HepG2 (cell line): ENCODE measurements around the gene PRPSAP1. TPM values are rescaled to one million over a fixed set of nuclear protein-coding genes. Genes with fewer than 3 reads are reported as not detected.

Experiments
- IRX3 ChIP-seq: sonication (generic); formaldehyde crosslinking; IDR thresholded peaks from 2 replicates; pipeline ENCODE4 v1.8.1; 2023; ENCODE audit warnings: mild to moderate bottlenecking, low read depth, missing genetic modification reagents, borderline replicate concordance
- ISL2 ChIP-seq: sonication (generic); formaldehyde crosslinking; IDR thresholded peaks from 2 replicates; pipeline ENCODE4 v1.5.0; 2020; ENCODE audit warnings: missing genetic modification reagents
- PPARG ChIP-seq: conservative IDR thresholded peaks from 2 replicates; pipeline ENCODE4 v1.6.1; 2016; ENCODE audit warnings: missing biosample characterization, missing genetic modification reagents
- REPIN1 ChIP-seq: sonication (generic); formaldehyde crosslinking; IDR thresholded peaks from 2 replicates; pipeline ENCODE4 v1.8.0; 2022; ENCODE audit warnings: missing genetic modification reagents, low read depth, mild to moderate bottlenecking, borderline replicate concordance
- SIN3B ChIP-seq: fragments of 150-350 bp; IDR thresholded peaks from 2 replicates; pipeline ENCODE4 v1.6.1; 2014; ENCODE audit warnings: low read length
- SIX4 ChIP-seq: sonication (generic); formaldehyde crosslinking; IDR thresholded peaks from 2 replicates; pipeline ENCODE4 v1.4.0; 2020; ENCODE audit warnings: missing genetic modification reagents
- TOE1 ChIP-seq: sonication (generic); formaldehyde crosslinking; IDR thresholded peaks from 2 replicates; pipeline ENCODE4 v1.4.0; 2020; ENCODE audit warnings: mild to moderate bottlenecking, missing genetic modification reagents
- ZNF350 ChIP-seq: sonication (generic); formaldehyde crosslinking; IDR thresholded peaks from 2 replicates; pipeline ENCODE4 v1.4.0; 2020; ENCODE audit warnings: mild to moderate bottlenecking, low read depth, missing genetic modification reagents, borderline replicate concordance
- ZNF547 ChIP-seq: sonication (generic); formaldehyde crosslinking; IDR thresholded peaks from 2 replicates; pipeline ENCODE4 v1.5.1; 2020; ENCODE audit warnings: mild to moderate bottlenecking, missing genetic modification reagents
- polyA plus RNA-seq, 8 experiments: library from polyadenylated mRNA; depleted of rRNA in 3 of 8; stranded (reverse) in 7 of 8; unstranded in 1 of 8; fragments of >200 nt; fragmentation: Illumina TruSeq in 4 of 8; extraction: Trizol in 4 of 8; gene quantifications; 2 replicates each; pipeline versions ENCODE4 v1.2.1 to v1.2.3, GENCODE V29; 2011 to 2016; ENCODE audit warnings: low read depth in 4 of 8, missing spikeins in 1 of 8, mixed read lengths in 1 of 8; ENCODE audit not compliant: insufficient read depth in 1 of 8
- total RNA-seq, 5 experiments: library from RNA; depleted of rRNA; stranded (reverse); fragments of >200 nt; fragmentation: Illumina TruSeq; extraction: Trizol; gene quantifications; 2 replicates each; pipeline ENCODE4 v1.2.3, GENCODE V29; 2016; ENCODE audit warnings: low read depth in 1 of 5
- TF ChIP-seq, protein P1 (sequence below): sonication (generic); formaldehyde crosslinking; IDR thresholded peaks from 2 replicates; pipeline ENCODE4 v1.5.1; 2020; ENCODE audit warnings: missing genetic modification reagents, mild to moderate bottlenecking, borderline replicate concordance
- TF ChIP-seq, protein P2 (sequence below): sonication (generic); formaldehyde crosslinking; IDR thresholded peaks from 2 replicates; pipeline ENCODE4 v1.5.1; 2020; ENCODE audit warnings: mild to moderate bottlenecking, moderate library complexity, missing genetic modification reagents
- TF ChIP-seq, protein P3 (sequence below): sonication (generic); formaldehyde crosslinking; IDR thresholded peaks from 2 replicates; pipeline ENCODE4 v1.9.0; 2021; ENCODE audit warnings: mild to moderate bottlenecking, missing genetic modification reagents
- TF ChIP-seq, protein P4 (sequence below): sonication (generic); formaldehyde crosslinking; IDR thresholded peaks from 2 replicates; pipeline ENCODE4 v1.4.0; 2020; ENCODE audit warnings: mild to moderate bottlenecking, missing genetic modification reagents
- TF ChIP-seq, protein P5 (sequence below), 2 experiments: sonication (generic) in 1 of 2; formaldehyde crosslinking in 1 of 2; IDR thresholded peaks; 2 replicates each; pipeline versions ENCODE4 v1.5.1 to v1.6.1; 2011 to 2020; ENCODE audit warnings: borderline replicate concordance in 1 of 2, low read depth in 1 of 2, low read length in 1 of 2, mild to moderate bottlenecking in 1 of 2, missing genetic modification reagents in 1 of 2, moderate library complexity in 1 of 2

The PRPSAP1 gene
- total and polyA plus RNA-seq, 2 of the 13 experiments (the other 11 are each of a cell fraction or from before 2014, with no cell fraction given): 91.1 to 314 TPM

DNA sequence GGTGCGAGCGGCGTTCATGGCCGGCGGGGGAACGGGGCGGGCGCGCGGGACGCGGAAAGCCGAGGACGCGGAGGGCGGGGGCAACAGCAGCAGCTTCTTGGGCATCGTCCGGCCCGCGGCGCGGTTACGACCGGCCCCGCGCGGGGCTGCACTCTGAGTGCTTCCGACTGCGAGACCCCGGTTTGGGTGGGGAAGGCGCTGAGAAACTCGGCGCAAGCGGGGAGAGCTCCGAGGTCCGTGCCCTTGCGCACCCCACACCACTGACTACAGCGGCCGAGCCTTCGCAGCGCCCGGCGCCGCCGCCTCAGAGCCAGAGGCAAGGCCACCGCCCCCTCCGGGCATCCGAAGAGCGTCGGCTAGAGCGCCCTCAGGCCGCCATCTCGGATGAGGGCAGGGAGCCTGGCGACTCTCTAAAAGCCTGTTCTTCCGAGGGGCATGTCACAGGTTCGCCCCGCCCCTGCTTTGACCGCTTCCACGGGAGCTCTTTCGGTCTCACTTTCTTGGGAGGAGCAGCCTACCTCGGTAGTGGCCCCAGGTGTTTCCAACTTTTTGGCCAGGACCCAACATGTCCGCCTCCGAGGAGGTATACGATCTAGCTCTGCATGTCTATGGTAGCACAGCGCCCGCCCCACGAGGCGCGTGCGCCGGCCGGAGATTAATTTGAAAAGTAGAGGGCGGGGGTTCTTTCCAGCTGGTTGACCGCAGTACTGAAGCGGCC, at the start of gene PRPSAP1 (continued):
- TF ChIP-seq SIX4 (CRISPR knock-in tag): peak; percentile 51; the same call in 1 of the 2 replicates
- TF ChIP-seq, protein P1, sequence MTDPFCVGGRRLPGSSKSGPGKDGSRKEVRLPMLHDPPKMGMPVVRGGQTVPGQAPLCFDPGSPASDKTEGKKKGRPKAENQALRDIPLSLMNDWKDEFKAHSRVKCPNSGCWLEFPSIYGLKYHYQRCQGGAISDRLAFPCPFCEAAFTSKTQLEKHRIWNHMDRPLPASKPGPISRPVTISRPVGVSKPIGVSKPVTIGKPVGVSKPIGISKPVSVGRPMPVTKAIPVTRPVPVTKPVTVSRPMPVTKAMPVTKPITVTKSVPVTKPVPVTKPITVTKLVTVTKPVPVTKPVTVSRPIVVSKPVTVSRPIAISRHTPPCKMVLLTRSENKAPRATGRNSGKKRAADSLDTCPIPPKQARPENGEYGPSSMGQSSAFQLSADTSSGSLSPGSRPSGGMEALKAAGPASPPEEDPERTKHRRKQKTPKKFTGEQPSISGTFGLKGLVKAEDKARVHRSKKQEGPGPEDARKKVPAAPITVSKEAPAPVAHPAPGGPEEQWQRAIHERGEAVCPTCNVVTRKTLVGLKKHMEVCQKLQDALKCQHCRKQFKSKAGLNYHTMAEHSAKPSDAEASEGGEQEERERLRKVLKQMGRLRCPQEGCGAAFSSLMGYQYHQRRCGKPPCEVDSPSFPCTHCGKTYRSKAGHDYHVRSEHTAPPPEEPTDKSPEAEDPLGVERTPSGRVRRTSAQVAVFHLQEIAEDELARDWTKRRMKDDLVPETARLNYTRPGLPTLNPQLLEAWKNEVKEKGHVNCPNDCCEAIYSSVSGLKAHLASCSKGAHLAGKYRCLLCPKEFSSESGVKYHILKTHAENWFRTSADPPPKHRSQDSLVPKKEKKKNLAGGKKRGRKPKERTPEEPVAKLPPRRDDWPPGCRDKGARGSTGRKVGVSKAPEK (CRISPR knock-in tag): no peak
- TF ChIP-seq, protein P2, sequence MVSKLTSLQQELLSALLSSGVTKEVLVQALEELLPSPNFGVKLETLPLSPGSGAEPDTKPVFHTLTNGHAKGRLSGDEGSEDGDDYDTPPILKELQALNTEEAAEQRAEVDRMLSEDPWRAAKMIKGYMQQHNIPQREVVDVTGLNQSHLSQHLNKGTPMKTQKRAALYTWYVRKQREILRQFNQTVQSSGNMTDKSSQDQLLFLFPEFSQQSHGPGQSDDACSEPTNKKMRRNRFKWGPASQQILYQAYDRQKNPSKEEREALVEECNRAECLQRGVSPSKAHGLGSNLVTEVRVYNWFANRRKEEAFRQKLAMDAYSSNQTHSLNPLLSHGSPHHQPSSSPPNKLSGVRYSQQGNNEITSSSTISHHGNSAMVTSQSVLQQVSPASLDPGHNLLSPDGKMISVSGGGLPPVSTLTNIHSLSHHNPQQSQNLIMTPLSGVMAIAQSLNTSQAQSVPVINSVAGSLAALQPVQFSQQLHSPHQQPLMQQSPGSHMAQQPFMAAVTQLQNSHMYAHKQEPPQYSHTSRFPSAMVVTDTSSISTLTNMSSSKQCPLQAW: peak; percentile 92
- TF ChIP-seq ZNF547 (CRISPR knock-in tag): peak; percentile 96
- peak; percentile 98 for TF ChIP-seq ZNF350 (CRISPR knock-in tag)
- peak; percentile 69; the same call in 1 of the 2 replicates for TF ChIP-seq REPIN1 (CRISPR knock-in tag)
- TF ChIP-seq, protein P3, sequence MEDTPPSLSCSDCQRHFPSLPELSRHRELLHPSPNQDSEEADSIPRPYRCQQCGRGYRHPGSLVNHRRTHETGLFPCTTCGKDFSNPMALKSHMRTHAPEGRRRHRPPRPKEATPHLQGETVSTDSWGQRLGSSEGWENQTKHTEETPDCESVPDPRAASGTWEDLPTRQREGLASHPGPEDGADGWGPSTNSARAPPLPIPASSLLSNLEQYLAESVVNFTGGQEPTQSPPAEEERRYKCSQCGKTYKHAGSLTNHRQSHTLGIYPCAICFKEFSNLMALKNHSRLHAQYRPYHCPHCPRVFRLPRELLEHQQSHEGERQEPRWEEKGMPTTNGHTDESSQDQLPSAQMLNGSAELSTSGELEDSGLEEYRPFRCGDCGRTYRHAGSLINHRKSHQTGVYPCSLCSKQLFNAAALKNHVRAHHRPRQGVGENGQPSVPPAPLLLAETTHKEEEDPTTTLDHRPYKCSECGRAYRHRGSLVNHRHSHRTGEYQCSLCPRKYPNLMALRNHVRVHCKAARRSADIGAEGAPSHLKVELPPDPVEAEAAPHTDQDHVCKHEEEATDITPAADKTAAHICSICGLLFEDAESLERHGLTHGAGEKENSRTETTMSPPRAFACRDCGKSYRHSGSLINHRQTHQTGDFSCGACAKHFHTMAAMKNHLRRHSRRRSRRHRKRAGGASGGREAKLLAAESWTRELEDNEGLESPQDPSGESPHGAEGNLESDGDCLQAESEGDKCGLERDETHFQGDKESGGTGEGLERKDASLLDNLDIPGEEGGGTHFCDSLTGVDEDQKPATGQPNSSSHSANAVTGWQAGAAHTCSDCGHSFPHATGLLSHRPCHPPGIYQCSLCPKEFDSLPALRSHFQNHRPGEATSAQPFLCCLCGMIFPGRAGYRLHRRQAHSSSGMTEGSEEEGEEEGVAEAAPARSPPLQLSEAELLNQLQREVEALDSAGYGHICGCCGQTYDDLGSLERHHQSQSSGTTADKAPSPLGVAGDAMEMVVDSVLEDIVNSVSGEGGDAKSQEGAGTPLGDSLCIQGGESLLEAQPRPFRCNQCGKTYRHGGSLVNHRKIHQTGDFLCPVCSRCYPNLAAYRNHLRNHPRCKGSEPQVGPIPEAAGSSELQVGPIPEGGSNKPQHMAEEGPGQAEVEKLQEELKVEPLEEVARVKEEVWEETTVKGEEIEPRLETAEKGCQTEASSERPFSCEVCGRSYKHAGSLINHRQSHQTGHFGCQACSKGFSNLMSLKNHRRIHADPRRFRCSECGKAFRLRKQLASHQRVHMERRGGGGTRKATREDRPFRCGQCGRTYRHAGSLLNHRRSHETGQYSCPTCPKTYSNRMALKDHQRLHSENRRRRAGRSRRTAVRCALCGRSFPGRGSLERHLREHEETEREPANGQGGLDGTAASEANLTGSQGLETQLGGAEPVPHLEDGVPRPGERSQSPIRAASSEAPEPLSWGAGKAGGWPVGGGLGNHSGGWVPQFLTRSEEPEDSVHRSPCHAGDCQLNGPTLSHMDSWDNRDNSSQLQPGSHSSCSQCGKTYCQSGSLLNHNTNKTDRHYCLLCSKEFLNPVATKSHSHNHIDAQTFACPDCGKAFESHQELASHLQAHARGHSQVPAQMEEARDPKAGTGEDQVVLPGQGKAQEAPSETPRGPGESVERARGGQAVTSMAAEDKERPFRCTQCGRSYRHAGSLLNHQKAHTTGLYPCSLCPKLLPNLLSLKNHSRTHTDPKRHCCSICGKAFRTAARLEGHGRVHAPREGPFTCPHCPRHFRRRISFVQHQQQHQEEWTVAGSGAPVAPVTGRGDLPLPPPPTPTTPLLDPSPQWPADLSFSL: no peak
- TF ChIP-seq ISL2 (CRISPR knock-in tag): peak; percentile 90
- no peak for TF ChIP-seq TOE1 (CRISPR knock-in tag)
- TF ChIP-seq, protein P4, sequence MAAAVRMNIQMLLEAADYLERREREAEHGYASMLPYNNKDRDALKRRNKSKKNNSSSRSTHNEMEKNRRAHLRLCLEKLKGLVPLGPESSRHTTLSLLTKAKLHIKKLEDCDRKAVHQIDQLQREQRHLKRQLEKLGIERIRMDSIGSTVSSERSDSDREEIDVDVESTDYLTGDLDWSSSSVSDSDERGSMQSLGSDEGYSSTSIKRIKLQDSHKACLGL (CRISPR knock-in tag): peak; percentile 43; the same call in 1 of the 2 replicates
- TF ChIP-seq IRX3 (CRISPR knock-in tag): no peak; the same call in 1 of the 2 replicates
- TF ChIP-seq PPARG: peak; percentile 50; the same call in 1 of the 2 replicates
- TF ChIP-seq, protein P5, sequence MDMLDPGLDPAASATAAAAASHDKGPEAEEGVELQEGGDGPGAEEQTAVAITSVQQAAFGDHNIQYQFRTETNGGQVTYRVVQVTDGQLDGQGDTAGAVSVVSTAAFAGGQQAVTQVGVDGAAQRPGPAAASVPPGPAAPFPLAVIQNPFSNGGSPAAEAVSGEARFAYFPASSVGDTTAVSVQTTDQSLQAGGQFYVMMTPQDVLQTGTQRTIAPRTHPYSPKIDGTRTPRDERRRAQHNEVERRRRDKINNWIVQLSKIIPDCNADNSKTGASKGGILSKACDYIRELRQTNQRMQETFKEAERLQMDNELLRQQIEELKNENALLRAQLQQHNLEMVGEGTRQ (IDR thresholded peaks at IDR 0.05; ENCODE audit: low read depth, low read length): no peak
- TF ChIP-seq, protein P5 (CRISPR knock-in tag; IDR thresholded peaks at IDR 0.05; ENCODE audit: borderline replicate concordance): no peak
- TF ChIP-seq SIN3B: peak; percentile 66; the same call in 1 of the 2 replicates
